Osteocyte (in vitro differentiated cells): ENCODE measurements around the gene TTLL8. TPM values are rescaled to one million over a fixed set of nuclear protein-coding genes. Genes with fewer than 3 reads are reported as not detected.

Source experiments
- DNase-seq: peaks from one replicate; pipeline ENCODE4 v3.0.0; 2021; ENCODE audit warnings: mixed read lengths; ENCODE audit not compliant: unreplicated experiment; ENCODE audit errors: extremely low spot score
- H3K27ac Mint-ChIP-seq: one replicate; pipeline ENCODE4 v1.8.0; 2021; ENCODE audit warnings: mild to moderate bottlenecking, mixed read lengths; ENCODE audit not compliant: unreplicated experiment
- H3K27me3 Mint-ChIP-seq: one replicate; pipeline ENCODE4 v1.8.0; 2021; ENCODE audit warnings: mixed read lengths; ENCODE audit not compliant: unreplicated experiment
- H3K36me3 Mint-ChIP-seq: one replicate; pipeline ENCODE4 v1.8.0; 2021; ENCODE audit warnings: mixed read lengths; ENCODE audit not compliant: unreplicated experiment
- H3K4me1 Mint-ChIP-seq: one replicate; pipeline ENCODE4 v1.8.0; 2021; ENCODE audit warnings: mixed read lengths; ENCODE audit not compliant: unreplicated experiment
- H3K4me3 Mint-ChIP-seq: one replicate; pipeline ENCODE4 v1.8.0; 2021; ENCODE audit warnings: mild to moderate bottlenecking, moderate library complexity, mixed read lengths; ENCODE audit not compliant: unreplicated experiment
- H3K9me3 Mint-ChIP-seq: one replicate; pipeline ENCODE4 v1.8.0; 2021; ENCODE audit warnings: mixed read lengths; ENCODE audit not compliant: unreplicated experiment
- CTCF ChIP-seq: fragments of 200-600 bp; sonication (generic); IDR thresholded peaks from 2 replicates; pipeline ENCODE4 v1.5.0; 2021; ENCODE audit warnings: antibody characterized with exemption, mild to moderate bottlenecking, moderate library complexity
- total RNA-seq: library from RNA; stranded (reverse); gene quantifications from 2 replicates; pipeline ENCODE4 v1.2.1, GENCODE V29; 2021

TTLL8 gene
- total RNA-seq, 1 donor from 2014 or later, result not detected

GRCh38 chr22:50002791-50003190 is 55.3 kb downstream of the TTLL8 start:
- Mint-ChIP-seq H3K4me3 (peak overlapping the region; percentile 3), H3K9me3 (no peaks in the 10 kb centered on the region), H3K27me3 (peaks cover 20% of the 10 kb centered on the region), H3K4me1 (peaks cover 2% of the 10 kb centered on the region), H3K27ac (no peak overlapping the region), H3K36me3 (no peaks in the 10 kb centered on the region)
- no peak for DNase-seq
- no peak for TF ChIP-seq CTCF

- no peak for DNase-seq
- no peak overlapping the region for H3K27ac Mint-ChIP-seq
- H3K36me3 Mint-ChIP-seq, result no peaks in the 10 kb centered on the region
- H3K27me3 Mint-ChIP-seq, result peaks cover 20% of the 10 kb centered on the region
- no peak overlapping the region for H3K4me3 Mint-ChIP-seq
- H3K4me1 Mint-ChIP-seq, result peaks cover 2% of the 10 kb centered on the region
- no peak for TF ChIP-seq CTCF
- H3K9me3 Mint-ChIP-seq, result no peaks in the 10 kb centered on the region
Measured at GRCh38 chr22:50001388-50002231, 56.5 kb downstream of the TTLL8 start.

GRCh38 chr22:50000587-50001387 is 57.3 kb downstream of the TTLL8 start:
- Mint-ChIP-seq H3K9me3 (no peaks in the 10 kb centered on the region), H3K4me1 (peaks cover 2% of the 10 kb centered on the region), H3K4me3 (no peak overlapping the region), H3K27ac (no peak overlapping the region), H3K27me3 (peaks cover 20% of the 10 kb centered on the region), H3K36me3 (no peaks in the 10 kb centered on the region)
- peak; percentile 82 for DNase-seq
- TF ChIP-seq CTCF, result no peak

- H3K4me3 Mint-ChIP-seq, result no peak overlapping the region
- peaks cover 2% of the 10 kb centered on the region for H3K4me1 Mint-ChIP-seq
- TF ChIP-seq CTCF, result no peak
- no peaks in the 10 kb centered on the region for H3K36me3 Mint-ChIP-seq
- no peaks in the 10 kb centered on the region for H3K9me3 Mint-ChIP-seq
- peak; percentile 83 for DNase-seq
- peaks cover 18% of the 10 kb centered on the region for H3K27me3 Mint-ChIP-seq
- H3K27ac Mint-ChIP-seq, result no peak overlapping the region
Measured at GRCh38 chr22:49999946-50000586, 58.0 kb downstream of the TTLL8 start.
